ENCODE data around the gene NEK2.
"Not testable (repeated sequence)": the region's sequence is repeated elsewhere in the genome, so short reads cannot be mapped to it uniquely, and the experiment has no call there.

NEK2 gene

DNA sequence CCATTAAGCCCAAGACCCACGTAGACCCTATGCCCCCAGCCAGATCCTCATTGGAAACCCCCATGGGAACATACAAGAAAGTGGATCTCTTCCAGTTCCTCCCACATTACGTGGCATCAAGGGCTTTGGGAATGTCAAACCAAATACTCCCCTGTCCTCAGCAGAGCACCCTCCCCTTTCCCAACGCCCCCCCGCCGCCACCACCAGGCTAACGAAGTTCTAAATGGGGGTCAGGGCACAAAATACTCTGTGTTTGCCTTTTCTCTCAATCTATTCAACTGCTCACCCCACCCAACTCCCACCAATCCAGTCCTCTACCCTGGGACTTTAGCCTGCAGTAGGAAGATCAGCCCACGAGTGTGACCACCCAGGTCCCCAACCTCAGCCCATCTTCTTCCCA is 24.5 kb downstream of the NEK2 start:
- DNase-seq (ENCODE audit: low read depth in 2 of 2), result no peak

DNA sequence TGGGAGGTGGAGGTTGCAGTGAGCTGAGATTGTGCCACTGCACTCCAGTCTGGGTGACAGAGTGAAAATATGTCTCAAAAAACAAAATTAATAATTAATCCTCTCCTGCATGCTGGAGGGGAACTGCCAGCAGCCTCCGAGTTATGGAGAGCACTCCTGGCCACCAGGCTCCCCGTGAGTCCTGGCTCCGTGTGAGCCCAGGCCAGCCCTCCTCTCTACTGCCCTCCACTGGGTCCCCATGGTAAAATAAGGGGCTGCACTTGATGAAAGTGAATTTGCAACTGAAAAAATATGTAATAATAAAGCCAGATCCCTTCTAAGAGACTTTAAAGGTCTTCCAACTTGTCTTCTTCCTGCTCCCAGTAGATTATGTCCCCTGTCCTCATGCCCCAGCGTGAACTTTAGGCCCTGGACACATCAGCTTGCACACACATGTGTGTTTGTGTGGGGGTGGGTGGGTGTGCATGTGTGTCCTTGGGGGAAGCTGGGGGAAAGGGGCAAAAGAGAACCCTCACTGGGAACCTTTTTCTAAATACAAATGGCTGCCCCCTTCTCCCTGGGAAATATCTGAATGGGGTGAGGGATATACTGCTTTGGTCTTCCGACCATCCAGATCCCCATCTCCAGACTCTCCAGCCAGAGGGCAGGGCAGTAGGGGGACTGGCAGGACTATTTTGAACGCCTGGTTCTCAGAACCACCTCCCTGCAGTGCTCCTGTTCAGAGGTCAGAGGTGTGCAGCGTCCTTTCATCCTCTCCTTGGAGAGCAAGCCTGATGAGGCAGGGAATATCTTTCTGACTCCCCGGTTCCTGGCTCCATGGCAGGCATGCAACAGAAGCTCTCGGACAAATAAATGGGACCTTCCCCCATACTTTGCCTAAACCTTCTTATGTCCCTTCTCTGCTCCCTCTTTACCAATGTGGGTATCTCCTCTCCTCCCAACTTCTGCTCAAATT is 26.2 kb downstream of the NEK2 start:
- DNase-seq (ENCODE audit: low read depth in 2 of 2), result no peak

DNA sequence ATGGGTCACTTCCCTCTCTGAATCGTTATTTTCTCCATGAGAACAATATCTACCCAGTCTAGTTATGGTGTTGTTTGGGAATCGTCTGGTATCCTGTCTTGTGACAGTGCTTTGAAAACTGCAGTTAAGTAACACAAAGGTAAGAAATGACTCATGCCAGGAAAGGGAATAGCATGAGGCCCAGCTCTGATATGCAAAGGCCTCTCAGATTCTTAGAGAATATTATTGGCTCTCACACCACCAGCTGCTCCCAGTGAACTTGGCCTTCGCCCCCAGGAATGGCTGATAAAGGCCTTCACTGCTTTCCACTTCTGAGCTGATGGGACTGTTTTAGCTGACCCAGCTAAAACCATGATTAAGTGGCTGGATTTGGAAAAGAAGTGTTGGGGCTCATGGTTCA is 27.1 kb downstream of the NEK2 start:
- no peak for DNase-seq (ENCODE audit: low read depth in 2 of 2)

DNA sequence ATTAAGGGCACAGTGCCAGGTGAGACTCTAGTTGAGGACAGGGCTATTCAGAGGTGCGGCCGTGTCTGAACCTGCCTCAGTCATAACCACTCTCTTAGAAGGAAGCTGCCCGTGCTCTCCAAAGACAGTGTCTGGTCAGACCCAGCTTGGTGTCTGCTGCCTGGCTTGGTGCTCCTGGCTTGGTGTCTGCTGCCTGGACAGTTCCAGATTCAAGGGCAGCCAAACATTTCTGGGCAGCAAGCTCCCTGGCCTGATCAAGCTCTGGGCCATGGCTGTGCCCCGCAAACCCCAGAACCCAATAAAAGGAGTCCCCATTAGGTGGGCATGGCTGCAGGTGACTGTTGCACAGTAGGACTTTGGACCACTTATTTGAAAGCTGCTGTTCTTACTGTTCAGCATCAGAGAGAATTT is 27.7 kb downstream of the NEK2 start:
- no peak for DNase-seq (ENCODE audit: low read depth in 2 of 2)

DNA sequence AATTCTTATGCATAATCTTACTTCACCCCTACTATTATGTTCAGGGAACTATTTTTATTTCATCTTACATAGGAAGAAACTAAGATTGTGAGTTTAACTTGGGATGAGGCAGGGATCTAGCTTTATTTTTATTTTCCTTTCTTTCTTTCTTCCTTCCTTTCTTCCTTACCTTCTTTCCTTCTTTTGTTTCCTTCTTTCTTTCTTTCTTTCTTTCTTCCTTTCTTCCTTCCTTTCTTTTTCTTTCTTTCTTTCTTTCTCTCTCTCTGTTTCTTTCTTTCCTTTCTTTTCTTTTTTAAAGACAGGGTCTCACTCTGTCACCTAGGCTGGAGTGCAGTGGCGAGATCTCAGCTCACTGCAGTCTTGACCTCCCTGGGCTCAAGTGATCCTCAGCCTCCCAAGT is 28.9 kb downstream of the NEK2 start:
- DNase-seq (ENCODE audit: low read depth in 2 of 2), result no peak

DNA sequence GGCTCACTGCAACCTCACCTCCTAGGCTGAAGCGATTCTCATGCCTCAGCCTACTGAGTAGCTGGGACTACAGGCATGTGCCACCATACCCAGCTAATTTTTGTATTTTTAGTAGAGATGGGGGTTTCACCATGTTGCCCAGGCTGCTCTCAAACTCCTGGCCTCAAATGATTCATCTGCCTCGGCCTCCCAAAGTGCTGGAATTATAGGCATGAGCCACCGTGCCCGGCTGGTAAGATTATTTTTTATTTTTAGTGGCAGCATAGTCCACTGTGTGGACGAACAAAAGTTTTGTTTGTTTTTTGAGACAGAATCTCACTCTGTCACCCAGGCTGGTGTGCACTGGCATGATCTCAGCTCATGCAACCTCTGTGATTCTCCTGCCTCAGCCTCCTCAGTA is 29.8 kb downstream of the NEK2 start:
- DNase-seq (ENCODE audit: low read depth in 2 of 2), result not testable (repeated sequence)

DNA sequence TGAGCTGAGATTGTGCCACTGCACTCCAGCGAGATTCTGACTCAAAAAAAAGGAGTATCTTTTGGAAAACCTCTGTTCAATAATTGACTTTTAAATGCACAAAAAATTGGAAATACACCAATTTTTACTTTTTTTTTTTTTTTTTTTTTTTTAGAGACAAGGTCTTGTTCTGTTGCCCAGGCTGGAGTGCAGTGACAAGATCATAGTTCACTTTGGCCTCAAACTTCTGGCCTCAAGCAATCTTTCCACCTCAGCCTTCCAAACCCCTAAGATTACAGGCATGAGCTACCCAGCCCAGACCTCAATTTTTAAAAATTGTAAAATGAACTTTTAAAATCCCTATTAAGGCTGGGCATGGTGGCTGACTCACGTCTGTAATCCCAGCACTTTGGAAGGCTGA is 30.8 kb downstream of the NEK2 start:
- DNase-seq (ENCODE audit: low read depth in 2 of 2), result no peak

DNA sequence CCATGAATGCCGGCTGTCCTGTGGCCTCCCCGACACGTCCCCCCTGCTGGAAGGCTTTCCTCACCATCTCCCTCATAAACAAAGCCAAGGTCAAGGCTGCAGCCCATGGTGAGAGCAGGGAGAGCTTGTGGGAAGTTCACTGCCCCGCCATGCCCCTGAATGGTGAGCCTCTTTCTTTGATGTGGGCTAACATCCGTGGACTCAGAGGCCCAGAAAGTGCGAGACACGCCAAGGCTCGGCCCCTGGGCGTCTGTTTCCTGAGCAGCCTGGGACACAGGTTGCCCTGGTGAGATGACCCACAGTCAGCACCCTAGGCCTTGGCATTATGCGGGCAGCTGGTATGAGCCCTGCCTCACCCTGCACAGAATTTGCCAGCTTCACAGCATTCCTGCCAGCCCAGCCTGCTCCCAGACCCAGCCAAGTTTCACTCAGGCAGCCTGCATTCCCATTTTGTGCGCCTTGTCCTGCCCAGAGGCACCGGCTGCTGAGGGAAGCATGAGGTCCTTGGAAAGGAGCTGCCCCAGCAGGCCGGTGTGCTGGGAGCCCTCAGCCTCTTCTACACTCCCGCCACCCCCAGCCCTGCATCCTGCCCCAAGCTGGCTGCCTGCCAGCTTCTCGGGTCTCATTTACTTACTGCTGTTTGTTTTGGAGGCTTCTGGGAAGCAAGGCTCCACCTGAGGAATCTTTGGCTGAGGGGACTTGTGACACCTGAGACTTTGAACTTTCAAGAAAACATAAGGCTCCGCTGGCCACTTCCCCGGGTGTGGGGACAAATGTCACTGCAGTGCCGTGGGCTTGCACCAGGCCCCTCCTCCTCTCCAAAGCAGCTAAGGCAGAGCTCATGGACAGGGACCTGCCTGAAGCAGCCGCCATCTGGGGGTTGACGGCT is 31.9 kb downstream of the NEK2 start:
- DNase-seq (ENCODE audit: low read depth in 2 of 2), result no peak

DNA sequence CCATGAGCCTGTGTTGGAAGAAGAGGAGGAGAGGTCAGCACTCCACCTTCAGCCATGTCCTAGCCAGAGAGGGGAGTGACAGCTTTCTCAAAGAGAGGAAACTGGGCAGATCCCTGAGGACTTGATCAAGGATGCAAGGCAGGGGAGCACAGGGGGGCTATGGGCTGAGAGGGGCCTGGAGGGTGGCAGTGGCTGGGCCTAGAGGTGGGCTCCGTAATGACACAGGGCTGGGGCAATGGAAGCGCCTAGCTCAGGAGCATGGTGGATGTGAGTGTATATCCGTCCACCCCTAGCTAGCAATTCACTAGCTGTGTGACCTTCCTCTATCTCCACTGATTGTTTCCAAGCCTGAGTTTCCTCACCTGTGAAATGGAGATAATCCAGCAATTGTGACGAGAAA is 32.6 kb downstream of the NEK2 start:
- DNase-seq (ENCODE audit: low read depth in 2 of 2), result no peak

DNA sequence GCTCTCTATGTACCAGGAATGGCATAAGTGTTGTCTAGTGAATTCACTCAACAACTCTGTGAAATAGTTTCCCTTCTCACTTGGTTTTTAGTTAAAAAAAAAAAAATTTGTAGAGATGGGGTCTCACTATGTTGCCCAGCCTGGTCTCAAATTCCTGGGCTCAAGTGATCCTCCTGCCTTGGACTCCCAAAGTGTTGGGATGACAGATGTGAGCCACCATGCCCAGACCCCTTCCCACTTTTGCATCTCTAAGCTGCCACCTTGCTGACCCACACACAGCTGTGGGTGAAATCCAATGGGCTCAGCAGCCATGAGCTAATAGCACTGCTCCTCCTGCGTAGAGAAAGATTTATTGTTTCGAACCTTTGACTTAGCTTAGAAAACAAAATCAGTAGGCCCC is 33.5 kb downstream of the NEK2 start:
- DNase-seq (ENCODE audit: low read depth in 2 of 2), result no peak

DNA sequence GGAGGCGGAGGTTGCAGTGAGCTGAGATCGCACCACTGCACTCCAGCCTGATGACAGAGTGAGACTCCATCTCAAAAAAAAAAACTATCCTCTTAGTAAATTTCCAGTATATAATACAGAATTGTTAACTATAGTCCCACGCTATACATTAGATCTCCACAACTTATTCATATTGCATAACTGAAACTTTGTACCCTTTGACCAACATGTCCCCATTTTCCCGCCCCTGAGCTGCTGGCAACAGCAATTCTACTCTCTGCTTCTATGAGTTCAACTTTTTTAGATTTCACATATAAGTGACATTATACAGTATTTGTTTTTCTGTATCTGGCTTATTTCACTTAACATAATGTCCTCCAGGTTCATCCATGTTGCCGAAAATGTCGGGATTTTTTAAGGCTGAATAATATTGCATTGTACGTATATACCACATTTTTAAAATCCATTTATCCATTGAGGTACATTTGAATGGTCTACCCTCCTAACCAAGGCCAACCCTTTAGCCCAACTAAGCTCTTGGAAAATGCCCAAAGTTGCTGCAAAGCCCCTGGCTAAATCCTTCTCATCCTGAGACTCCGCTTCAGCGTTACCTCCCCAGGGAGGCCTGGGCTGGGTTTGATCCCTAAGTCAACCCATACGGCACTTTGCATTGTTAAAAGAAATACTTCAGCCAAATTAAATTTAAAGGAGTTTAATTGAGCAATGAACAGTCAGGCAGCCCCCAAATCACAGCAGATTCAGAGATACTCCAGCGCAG is 34.2 kb downstream of the NEK2 start:
- no peak for DNase-seq (ENCODE audit: low read depth in 2 of 2)

DNA sequence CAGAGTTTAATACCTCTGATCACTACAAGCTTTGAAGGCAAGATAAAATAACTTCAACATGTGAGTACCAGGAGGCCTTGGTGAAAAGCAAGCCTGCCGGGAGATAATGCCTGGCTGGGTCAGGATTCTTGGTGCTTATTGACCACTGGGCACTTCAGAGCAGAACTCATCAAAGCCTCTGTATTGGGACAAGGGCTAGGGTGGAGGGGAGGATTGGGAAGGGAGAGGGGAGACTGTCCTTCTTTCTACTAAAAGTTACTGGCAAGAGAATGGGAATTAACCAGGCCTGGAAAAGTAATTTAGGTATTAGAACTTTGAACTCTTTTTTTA is 35.2 kb downstream of the NEK2 start:
- no peak for DNase-seq (ENCODE audit: low read depth in 2 of 2)

DNA sequence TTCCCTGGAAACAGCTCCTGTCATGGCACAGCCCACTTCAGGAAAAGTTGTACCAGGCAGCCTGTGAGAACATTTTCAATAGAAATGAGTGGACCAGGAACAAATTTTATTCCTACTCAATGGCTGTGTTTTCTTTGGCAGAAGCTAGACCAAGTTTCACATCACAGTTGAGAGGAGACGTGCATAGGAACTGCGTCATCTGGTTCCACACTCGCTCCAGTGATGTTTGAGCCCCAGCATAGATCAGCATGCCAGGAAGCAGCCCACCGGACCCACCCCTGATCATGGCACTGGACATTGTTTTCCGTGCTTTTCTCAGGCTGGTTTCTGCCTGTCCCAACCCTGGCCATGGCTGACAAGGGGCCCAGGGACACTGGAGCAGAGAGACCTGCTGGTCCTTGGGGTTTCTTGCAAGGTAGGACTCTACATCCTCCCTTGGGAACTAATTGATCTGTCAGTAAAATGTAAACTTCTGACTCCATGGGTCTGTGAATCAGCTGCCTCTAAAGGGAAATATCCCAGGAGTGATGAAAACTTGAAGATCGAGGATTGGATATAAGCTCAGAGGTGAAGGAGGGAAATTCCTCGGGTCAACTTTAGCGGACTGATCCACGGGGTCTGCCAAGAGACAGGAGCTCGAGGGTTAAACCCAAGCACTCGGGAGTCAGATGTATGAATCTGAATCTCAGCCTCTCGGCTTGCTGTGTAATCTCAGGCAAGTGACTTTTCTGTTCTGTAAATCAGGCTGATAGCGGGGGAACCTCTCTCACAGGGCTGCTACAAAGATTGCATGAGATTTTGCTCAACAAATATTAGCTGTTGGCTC is 35.7 kb downstream of the NEK2 start:
- DNase-seq (ENCODE audit: low read depth in 2 of 2), result no peak

DNA sequence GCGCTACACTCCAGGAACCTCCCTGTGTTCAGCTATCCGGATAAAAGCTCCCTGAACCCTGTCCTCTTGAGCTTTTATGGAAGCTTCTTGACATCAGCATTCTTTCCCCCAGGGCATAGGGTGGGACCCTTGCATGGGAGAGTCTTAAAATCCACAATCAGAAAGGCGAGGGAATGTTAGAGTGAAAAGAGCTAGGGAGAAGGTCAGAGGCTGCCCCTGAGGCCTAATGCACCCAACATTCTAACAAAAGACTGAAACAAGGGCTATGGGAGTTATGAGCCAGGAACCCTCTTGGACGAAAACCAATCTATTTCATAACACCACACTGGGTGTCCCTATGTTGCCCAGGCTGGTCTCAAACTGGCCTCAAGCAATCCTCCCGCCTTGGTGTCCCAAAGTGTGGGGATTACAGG is 36.7 kb downstream of the NEK2 start:
- DNase-seq (ENCODE audit: low read depth in 2 of 2), result no peak

DNA sequence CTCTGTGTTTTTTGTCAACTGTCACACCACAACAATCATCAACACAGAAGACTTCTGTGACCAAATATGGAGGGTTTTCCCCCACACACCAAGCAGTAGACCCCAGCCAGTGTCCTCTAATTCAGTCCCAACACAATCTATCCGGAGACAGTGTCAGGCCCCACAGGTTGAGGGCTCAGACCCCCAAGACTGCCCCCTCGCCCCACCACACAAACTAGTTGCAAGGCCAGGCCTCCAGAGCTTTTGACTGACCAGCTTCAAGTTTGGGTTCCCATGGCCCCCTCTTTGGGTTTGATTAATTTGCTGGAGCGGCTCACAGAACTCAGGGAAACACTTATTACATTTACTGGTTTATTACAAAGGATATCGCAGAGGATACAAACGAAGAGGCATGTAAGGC is 37.2 kb downstream of the NEK2 start:
- DNase-seq (ENCODE audit: low read depth in 2 of 2), result no peak

DNA sequence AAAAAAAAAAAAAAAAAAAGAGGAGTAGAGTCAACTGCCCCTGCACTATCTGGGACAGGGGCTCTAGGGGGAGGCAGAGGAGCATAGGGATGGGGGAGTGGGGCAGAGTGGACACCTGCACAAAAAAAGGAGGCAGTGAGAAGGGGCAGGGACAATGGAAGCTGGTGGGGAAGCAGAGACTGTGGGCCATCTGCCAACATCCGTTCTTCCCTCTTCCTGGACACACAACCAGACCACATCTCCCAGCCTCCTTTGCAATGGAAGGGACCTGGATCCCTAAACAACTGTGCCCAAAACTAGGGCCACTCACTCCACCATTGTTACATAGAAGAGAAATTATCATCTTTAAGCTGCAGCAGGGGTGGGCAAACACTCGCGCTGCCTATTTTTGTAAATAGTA is 38.4 kb downstream of the NEK2 start:
- no peak for DNase-seq (ENCODE audit: low read depth in 2 of 2)

DNA sequence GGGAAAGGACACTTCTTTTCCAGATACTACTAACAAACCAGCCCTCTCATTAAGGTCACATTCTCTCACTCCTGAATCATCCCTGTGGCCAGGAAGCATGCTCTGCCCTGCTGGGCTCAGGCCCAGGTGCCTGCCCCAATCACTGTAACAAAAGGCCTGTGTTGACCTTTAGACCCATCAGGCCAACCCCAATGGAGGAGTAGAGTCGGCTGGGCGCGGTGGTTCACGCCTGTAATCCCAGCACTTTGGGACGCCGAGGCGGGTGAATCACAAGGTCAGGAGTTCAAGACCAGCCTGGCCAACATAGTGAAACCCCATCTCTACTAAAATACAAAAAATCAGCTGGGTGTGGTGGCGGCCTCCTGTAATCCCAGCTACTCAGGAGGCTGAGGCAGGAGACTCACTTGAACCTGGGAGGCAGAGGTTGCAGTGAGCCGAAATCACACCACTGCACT is 38.8 kb downstream of the NEK2 start:
- DNase-seq (ENCODE audit: low read depth in 2 of 2), result not testable (repeated sequence)

DNA sequence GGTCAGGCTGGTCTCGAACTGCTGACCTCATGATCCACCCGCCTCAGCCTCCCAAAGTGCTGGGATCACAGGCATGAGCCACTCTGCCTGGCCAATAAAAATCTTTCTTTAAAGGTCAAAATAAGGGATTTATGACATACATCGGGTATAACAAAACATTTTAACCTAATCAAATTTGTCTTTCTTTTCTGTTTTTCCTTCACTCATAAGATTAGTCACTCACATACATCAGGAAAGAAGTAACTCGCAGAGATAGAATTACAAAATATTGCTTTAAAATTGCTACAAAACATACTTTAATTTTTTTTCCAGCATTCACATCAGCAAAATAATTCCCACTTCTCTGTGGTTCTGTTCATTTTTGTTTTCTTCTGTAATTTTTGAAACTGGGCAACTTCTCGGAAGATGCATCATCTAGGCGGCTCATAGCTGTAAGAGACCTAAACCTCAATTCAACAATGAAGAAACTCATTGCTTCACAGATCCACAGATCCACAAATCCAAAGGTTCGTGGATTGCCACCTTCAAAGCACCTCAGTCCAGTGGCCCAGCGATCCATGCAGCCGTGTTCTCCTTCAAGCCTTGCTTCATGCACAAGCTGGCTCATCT is 39.7 kb downstream of the NEK2 start:
- no peak for DNase-seq (ENCODE audit: low read depth in 2 of 2)

DNA sequence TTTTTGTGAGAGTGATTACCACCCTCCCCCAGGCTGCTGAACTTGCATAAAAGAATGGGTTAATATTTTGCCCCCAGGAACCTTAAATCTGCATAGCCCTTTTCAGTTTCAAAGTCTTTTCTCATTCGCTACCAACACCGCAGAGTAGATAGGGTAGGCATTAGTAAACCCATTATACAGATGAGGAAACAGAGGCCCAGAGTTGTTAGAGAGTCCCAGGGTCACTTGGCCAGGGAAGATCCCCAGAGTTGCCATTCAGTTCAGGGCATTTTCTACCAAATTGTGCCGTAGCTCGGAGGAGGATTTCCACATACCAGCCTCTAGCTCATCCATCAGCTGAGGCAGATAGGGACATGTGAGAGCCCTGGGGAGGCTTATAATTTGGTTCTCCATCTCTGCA is 40.5 kb downstream of the NEK2 start:
- no peak for DNase-seq (ENCODE audit: low read depth in 2 of 2)

DNA sequence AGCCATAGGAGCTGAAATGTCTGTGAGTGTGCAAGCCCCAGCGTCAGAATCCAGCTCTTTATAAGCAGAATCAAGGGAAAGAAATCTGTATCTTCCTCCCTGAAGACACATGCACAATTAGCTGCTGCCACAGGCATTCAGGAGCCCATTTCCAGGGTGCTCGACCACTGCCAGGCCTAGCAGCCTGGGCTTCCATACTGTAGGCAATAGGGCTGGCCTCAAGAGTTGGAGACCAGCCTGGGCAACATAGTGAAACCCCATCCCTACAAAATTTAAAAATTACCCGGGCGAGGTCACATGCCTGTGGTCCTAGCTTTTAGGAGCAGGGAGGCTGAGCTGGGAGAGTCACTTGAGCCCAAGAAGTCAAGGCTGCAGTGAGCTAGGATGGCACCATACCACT is 41.0 kb downstream of the NEK2 start:
- DNase-seq (ENCODE audit: low read depth in 2 of 2), result no peak

DNA sequence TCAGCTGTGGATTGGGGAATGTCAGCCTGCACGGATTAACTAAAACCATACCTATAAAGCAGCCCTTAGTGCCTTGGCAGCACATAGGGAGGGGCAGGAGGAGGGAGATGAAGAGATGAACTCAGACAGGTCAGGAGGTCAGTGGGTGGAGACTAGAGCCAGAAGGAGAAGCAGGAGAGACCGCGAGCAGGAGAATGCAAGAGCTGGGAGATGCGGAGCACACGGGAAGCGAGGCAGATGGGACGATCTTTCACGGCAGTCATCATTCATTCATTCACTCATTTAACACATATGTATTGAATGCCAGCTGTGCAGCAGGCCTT is 41.9 kb downstream of the NEK2 start:
- DNase-seq (ENCODE audit: low read depth in 2 of 2), result no peak
